ENCODE measurements around the gene LEF1. TPM values are rescaled to one million over a fixed set of nuclear protein-coding genes. Genes with fewer than 3 reads are reported as not detected.

The LEF1 gene
- total and polyA plus RNA-seq, 9 of the 15 experiments (the other 6 are each of a cell fraction or from before 2014, with no cell fraction given): 15.1 to 81.1 (median 29.7) TPM

GRCh38 chr4:108097990-108098553 is 70.7 kb downstream of the LEF1 start:
- CTCF ChIA-PET (ENCODE audit: low intra/inter-chr PET ratio): no interaction called here
- Histone ChIP-seq H3K4me1 (replicated peaks in 1 of 2; ENCODE audit: control insufficient read depth in 2 of 2, insufficient read depth in 2 of 2, low read length in 2 of 2) (peaks cover 0 to 16% of the 10 kb centered on the region in 2 experiments; a peak in 1 of 5 replicates), H3K36me3 (ENCODE audit: control insufficient read depth, insufficient read depth, low read length) (no peaks in the 10 kb centered on the region), H4K20me1 (replicated peaks; ENCODE audit: control insufficient read depth, insufficient read depth, low read length) (no peaks in the 10 kb centered on the region), H3K9me1 (ENCODE audit: control insufficient read depth, insufficient read depth, low read length) (no peaks in the 10 kb centered on the region), H3K9me3 (replicated peaks; ENCODE audit: control insufficient read depth, insufficient read depth, low read depth, low read length) (no peaks in the 10 kb centered on the region), H3K27ac (ENCODE audit: extremely low read depth, low read depth, low read length) (no peak overlapping the region), H3K4me3 (no peak overlapping the region), H3K79me2 (ENCODE audit: control insufficient read depth, insufficient read depth, low read length) (no peaks in the 10 kb centered on the region), H3K9ac (ENCODE audit: insufficient read depth in 1 of 2, low read depth in 2 of 2, low read length in 2 of 2) (peak overlapping the region in 1 of 2 experiments; percentile 70; a peak in 1 of 4 replicates), H2AFZ (ENCODE audit: low read depth, low read length) (no peak overlapping the region; the same call in 1 of the 2 replicates), H3K27me3 (ENCODE audit: control insufficient read depth in 2 of 2, insufficient read depth in 2 of 2, low read length in 2 of 2) (no peaks in the 10 kb centered on the region), H3K4me2 (ENCODE audit: insufficient read depth, low read length) (peak overlapping the region; percentile 20; the same call in 1 of the 2 replicates)
- peak in 1 of 4 experiments; percentile 16 for DNase-seq (ENCODE audit: extremely low read depth in 1 of 4, low spot score in 3 of 4)
- 48% methylated on average over 5 of the region's 5 CpGs for WGBS (ENCODE audit: insufficient coverage, low coverage, missing lambda C conversion rate)
- in situ Hi-C loops (cut with MboI) (no loop called here), intact Hi-C loops (cut with micrococcal nuclease) (no loop called here)
- ATAC-seq: no peak; the same call in 2 of the 3 replicates
- no TSS peak for BruUV-seq (replicated peaks)
- FAIRE-seq: no peak
- POLR2A ChIA-PET: interaction anchor here (0.6 to 1.0 kb wide), 2 partner anchors 10 to 41 kb away, joined by 3 read pairs; no protein-coding TSS in a partner anchor
- TF ChIP-seq KDM2B (CRISPR knock-in tag; IDR thresholded peaks at IDR 0.05) (no peak), RBM17 (IDR thresholded peaks at IDR 0.05; ENCODE audit: borderline replicate concordance, low read depth, low read length) (no peak), ESRRA (IDR thresholded peaks at IDR 0.05; ENCODE audit: borderline replicate concordance, low read depth) (peak; percentile 61), GABPB1 (CRISPR knock-in tag; IDR thresholded peaks at IDR 0.05) (no peak), SMARCE1 (IDR thresholded peaks at IDR 0.05) (no peak), ZNF134 (CRISPR knock-in tag; conservative IDR thresholded peaks at IDR 0.05) (no peak)

Measured in K562 (cell line).